AG04450 (cell line): ENCODE data around the gene TAF12. TPM values are rescaled to one million over a fixed set of nuclear protein-coding genes. Genes with fewer than 3 reads are reported as not detected.
"Not testable (repeated sequence)": the region's sequence is repeated elsewhere in the genome, so short reads cannot be mapped to it uniquely, and the experiment has no call there.

Experiments used
- CTCF ChIA-PET: fragments of 300-600, 350-600 bp; formaldehyde crosslinking; extraction: SDS; loops from one replicate; lab custom pipeline; 2022; ENCODE audit warnings: antibody characterized with exemption, inconsistent platforms; lab: Charles Lee
- POLR2A ChIA-PET: fragments of 350-600 bp; formaldehyde crosslinking; extraction: SDS; loops from one replicate; lab custom pipeline; 2021; ENCODE audit warnings: antibody characterized with exemption, inconsistent platforms; lab: Yijun Ruan, JAX
- DNase-seq: peaks from one replicate; pipeline ENCODE4 v3.0.0-alpha.2; 2011; ENCODE audit warnings: low read depth, low spot score
- H3K27ac ChIP-seq: one replicate; pipeline ENCODE4 v1.5.1; 2012; ENCODE audit warnings: low read depth, low read length, control low read depth
- H3K27me3 ChIP-seq: one replicate; pipeline ENCODE4 v1.6.0; 2012; ENCODE audit warnings: low read length; ENCODE audit not compliant: control insufficient read depth, insufficient read depth
- H3K4me3 ChIP-seq: 2 replicates; pipeline ENCODE4 v1.5.1; 2011; ENCODE audit warnings: mild to moderate bottlenecking, low read depth, low read length, control low read depth
- H3K9me3 ChIP-seq: 2 replicates; pipeline ENCODE4 v1.5.1; 2012; ENCODE audit warnings: low read length; ENCODE audit not compliant: control insufficient read depth, insufficient read depth
- polyA plus RNA-seq: library from polyadenylated mRNA; depleted of rRNA; stranded (reverse); fragments of >200 nt; gene quantifications from 2 replicates; pipeline ENCODE4 v1.2.3, GENCODE V29; 2011
- TF ChIP-seq, protein P1 (sequence below): IDR thresholded peaks from 2 replicates; pipeline ENCODE4 v1.5.1; 2011; ENCODE audit warnings: low read depth, low read length, control low read depth, inconsistent platforms

Gene TAF12
- polyA plus RNA-seq, 1 experiment, result 54.2 TPM

DNA sequence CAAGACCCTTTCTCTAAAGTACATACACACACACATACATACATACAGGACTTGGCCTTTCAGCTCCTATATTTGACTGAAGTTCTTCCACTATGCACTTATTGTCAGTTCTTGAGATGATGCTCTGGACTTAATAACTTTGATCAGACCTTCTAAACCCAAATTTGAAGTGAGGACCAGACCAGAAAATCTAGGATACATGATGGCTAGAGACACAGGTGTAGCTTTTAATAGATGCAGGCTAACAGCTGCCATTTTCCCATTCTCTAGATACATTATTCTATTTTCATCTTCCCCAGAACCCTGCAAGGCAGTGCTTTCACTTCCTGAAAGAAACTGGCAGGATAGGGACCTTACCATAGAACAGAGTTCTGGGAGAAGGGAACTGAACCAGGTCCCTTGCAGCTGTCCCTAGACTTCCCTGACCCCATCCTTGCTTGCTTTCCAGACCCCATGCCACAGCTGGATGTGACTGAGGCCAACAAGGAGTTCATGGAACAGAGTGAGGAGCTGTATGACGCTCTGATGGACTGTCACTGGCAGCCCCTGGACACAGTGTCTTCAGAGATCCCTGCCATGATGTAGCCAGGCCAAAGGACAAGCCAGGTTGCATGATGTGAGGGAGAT lies 65.7 kb downstream of the TAF12 start:
- ChIA-PET POLR2A (interaction anchor here (0.6 to 0.7 kb wide), 2 partner anchors 10 to 26 kb away, joined by 3 to 4 read pairs; no protein-coding TSS in a partner anchor), CTCF (no interaction called here)
- Histone ChIP-seq H3K27me3 (no peaks in the 10 kb centered on the region), H3K9me3 (no peaks in the 10 kb centered on the region; the same call in 1 of the 2 replicates), H3K4me3 (no peak overlapping the region), H3K27ac (no peak overlapping the region)
- TF ChIP-seq, protein P1, sequence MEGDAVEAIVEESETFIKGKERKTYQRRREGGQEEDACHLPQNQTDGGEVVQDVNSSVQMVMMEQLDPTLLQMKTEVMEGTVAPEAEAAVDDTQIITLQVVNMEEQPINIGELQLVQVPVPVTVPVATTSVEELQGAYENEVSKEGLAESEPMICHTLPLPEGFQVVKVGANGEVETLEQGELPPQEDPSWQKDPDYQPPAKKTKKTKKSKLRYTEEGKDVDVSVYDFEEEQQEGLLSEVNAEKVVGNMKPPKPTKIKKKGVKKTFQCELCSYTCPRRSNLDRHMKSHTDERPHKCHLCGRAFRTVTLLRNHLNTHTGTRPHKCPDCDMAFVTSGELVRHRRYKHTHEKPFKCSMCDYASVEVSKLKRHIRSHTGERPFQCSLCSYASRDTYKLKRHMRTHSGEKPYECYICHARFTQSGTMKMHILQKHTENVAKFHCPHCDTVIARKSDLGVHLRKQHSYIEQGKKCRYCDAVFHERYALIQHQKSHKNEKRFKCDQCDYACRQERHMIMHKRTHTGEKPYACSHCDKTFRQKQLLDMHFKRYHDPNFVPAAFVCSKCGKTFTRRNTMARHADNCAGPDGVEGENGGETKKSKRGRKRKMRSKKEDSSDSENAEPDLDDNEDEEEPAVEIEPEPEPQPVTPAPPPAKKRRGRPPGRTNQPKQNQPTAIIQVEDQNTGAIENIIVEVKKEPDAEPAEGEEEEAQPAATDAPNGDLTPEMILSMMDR, result no peak
- no peak for DNase-seq

DNA sequence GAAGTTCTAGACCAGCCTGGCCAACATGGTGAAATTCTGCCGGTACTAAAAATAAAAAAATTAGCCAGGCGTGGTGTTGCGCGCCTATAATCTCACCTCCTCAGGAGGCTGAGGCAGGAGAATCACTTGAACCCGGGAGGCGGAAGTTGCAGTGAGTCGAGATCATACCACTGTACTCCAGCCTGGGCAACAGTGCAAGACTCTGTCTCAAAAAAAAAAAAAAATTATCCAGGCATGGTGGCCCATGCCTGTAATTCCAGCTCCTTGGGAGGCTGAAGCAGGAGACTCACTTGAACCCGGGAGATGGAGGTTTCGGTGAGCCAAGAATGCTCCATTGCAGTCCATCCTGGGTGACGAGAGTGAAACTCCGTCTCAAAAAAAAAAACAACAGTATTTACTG lies 69.3 kb downstream of the TAF12 start:
- CTCF ChIA-PET, result interaction anchor here (1.3 kb wide), 1 partner anchor 325 kb away, joined by 4 read pairs; no protein-coding TSS in a partner anchor
- no peak overlapping the region for H3K4me3 ChIP-seq
- H3K9me3 ChIP-seq, result no peaks in the 10 kb centered on the region
- TF ChIP-seq, protein P1, result no peak
- H3K27ac ChIP-seq, result no peak overlapping the region
- no peaks in the 10 kb centered on the region for H3K27me3 ChIP-seq
- POLR2A ChIA-PET, result interaction anchor here (0.7 to 5.9 kb wide), 2 partner anchors 8 to 284 kb away, joined by 6 to 38 read pairs; no protein-coding TSS in a partner anchor
- no peak for DNase-seq

DNA sequence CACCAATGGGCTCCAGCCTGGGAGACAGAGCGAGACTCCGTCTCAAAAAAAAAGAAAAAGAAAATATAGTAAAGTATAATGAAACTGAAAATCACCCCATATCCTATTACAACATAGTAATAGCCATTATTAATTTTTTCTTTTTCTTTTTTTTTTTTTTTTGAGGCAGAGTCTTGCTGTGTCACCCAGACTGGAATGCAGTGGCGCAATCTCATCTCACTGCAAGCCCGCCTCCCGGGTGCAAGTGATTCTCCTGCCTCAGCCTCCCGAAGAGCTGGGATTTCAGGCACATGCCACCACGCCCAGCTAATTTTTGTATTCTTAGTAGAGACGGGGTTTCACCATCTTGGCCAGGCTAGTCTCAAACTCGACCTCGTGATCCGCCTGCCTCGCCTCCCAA lies 70.0 kb downstream of the TAF12 start:
- DNase-seq, H3K4me3 ChIP-seq, H3K27ac ChIP-seq, H3K27me3 ChIP-seq, H3K9me3 ChIP-seq: not testable (repeated sequence)
- POLR2A ChIA-PET, result interaction anchor here (0.7 to 5.9 kb wide), 2 partner anchors 8 to 284 kb away, joined by 6 to 38 read pairs; no protein-coding TSS in a partner anchor
- CTCF ChIA-PET, result interaction anchor here (1.3 kb wide), 1 partner anchor 324 kb away, joined by 4 read pairs; no protein-coding TSS in a partner anchor

DNA sequence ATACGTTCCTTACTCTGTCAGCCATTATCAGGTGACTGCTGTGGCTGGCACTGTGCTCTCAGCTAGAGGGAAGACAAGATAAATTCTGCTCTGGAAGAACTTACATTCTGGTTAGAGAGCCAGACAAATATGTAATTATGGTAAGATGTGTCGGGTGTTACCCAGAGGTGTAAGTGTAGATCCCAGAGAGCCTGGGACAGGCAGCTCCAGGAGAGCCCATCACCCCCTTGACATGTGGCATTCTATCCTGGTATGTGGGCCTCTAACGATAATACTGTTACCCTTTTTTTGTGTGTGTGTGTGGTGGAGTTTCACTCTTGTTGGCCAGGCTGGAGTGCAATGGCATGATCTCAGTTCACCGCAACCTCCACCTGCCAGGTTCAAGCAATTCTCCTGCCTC lies 71.0 kb downstream of the TAF12 start:
- ChIA-PET POLR2A (interaction anchor here (5.9 kb wide), 1 partner anchor 9 kb away, joined by 38 read pairs; no protein-coding TSS in a partner anchor), CTCF (no interaction called here)

DNA sequence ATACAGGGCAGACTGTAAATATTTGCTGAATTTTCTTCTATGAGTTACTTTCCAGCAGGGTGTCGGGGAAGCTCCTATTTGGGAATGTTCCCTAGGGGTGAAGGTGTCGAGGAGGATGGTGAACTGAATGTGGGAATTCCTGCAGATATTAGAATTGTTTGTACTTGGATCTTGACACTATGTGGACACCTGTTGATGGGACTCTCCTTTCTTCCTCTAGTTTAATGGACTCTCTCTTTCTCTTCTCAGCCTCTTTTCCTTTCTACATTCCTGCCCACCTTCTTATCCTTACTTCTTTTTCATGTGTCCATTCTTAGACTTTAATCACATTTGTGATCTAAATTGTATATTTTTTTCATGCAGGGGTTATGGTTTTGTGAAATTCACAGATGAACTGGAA lies 75.9 kb downstream of the TAF12 start:
- Histone ChIP-seq H3K4me3 (no peak overlapping the region), H3K9me3 (no peaks in the 10 kb centered on the region), H3K27me3 (no peaks in the 10 kb centered on the region), H3K27ac (no peak overlapping the region)
- POLR2A ChIA-PET, result interaction anchor here (0.7 kb wide), 1 partner anchor 10 kb away, joined by 4 read pairs; no protein-coding TSS in a partner anchor
- CTCF ChIA-PET, result no interaction called here
- DNase-seq, result no peak
- TF ChIP-seq, protein P1, result no peak

More for the DNA sequence above, 71.0 kb downstream of the TAF12 start:
- no peak overlapping the region for H3K27ac ChIP-seq
- no peak for DNase-seq
- H3K27me3 ChIP-seq, result no peaks in the 10 kb centered on the region
- H3K9me3 ChIP-seq, result no peaks in the 10 kb centered on the region
- TF ChIP-seq, protein P1, result no peak
- H3K4me3 ChIP-seq, result no peak overlapping the region
